Dermis lymphatic vessel endothelial cell (primary cell): ENCODE measurements around the gene RBM12. TPM values are rescaled to one million over a fixed set of nuclear protein-coding genes. Genes with fewer than 3 reads are reported as not detected.

Experiments used
- total RNA-seq: library from RNA; depleted of rRNA; stranded (reverse); fragments of >200 nt; gene quantifications from 2 replicates; pipeline ENCODE4 v1.2.1, GENCODE V29; 2014

Gene RBM12
- total RNA-seq, result 43.7 and 55.0 TPM in 2 replicates

GRCh38 chr20:35664466-35665206 lies at the start of gene RBM12, which contains the start of gene CPNE1:
TSS of gene RBM12 (minus strand) at chr20:35664900. CDS start at chr20:35655322, 9,578 bp downstream.
TSS of gene CPNE1 (minus strand) at chr20:35664900. CDS start at chr20:35632923, 31,977 bp downstream.

DNA sequence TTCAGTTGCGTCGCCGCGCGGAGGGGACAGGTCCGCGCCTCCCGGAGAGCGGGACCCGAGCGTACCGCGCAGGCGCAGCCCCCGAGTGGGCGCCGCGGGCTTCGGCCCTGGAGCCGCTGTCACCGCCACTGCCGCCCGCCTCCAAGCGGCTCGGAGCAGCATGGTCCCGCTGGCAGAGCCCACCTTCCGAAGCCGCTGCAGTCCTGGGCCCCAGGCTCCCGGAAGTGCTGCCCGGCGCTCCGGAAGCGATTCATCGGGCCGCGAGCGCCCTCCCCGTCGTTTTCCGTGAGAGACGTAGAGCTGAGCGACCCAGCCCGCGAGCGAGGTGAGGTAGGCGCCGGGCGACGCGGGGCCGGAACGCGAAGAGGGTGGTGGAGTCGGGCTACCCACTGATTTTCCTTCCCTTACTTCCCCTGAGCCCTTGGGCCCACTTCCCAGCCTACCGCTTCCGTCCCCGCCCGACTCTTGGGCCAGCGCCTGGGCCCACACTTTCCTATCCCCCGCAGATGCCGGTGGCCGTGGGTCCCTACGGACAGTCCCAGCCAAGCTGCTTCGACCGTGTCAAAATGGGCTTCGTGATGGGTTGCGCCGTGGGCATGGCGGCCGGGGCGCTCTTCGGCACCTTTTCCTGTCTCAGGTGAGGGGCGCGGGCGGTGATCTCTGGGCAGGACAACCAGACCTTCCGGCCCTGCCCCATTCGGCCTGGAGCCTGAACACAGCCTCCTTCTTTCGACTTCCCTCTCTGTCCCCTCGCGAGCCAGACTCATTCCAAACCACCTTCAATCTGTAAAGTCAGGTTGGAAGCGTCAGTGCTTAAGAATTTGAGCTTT lies 34.6 kb upstream of the RBM12 start, which contains the start of the genes NFS1 and ROMO1:
Gene NFS1 (minus strand): TSS at position 226 of the 830 bp plus-strand sequence. CDS start 64 bp downstream, at position 162.
Gene ROMO1 (plus strand): TSS at position 279 of the 830 bp plus-strand sequence. CDS start 228 bp downstream, at position 507.

DNA sequence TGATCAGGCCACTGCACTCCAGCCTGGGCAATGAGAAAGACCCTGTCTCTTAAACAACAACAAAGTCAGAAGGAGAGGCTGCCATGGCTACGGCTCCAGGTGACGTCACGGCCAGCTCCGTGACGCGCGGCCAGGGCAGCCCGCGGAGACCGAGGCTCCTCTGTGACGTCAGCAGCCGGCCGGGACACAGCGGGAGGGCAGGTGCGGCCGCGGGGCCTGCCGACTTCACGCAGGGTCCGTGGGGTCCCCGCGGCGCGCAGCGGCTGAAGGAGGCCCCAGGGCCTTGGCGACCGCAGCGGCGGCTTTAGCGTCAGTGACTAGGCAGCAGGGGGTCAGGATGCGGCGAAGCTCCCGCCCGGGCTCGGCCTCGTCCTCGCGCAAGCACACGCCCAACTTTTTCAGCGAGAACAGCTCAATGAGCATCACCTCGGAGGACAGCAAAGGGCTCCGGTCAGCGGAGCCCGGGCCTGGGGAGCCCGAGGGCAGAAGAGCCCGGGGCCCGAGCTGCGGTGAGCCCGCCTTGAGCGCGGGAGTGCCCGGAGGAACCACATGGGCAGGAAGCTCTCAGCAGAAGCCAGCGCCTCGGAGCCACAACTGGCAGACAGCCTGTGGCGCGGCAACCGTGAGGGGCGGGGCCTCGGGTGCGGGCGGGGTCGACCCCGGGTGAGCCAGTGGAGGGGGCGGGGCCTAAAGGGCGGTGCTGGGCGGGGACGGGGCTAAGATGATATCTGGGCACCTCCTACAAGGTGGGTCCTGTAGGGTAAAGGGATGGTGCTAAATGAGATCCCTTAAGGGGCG lies 48.8 kb downstream of the RBM12 start, which contains the start of gene SPAG4:
Gene SPAG4 (plus strand): TSS at position 163 of the 798 bp plus-strand sequence. CDS start 175 bp downstream, at position 338.

Other genes with a start within 250 kb of the RBM12 start
- gene GDF5, start 226.7 kb downstream of the RBM12 start, total RNA-seq, result not detected in 2 replicates
- gene CEP250, start 209.3 kb downstream of the RBM12 start, total RNA-seq, result 10.2 and 17.3 TPM in 2 replicates
- not detected in 2 replicates for gene C20orf173, start 135.2 kb downstream of the RBM12 start, total RNA-seq
- gene ERGIC3, start 122.8 kb downstream of the RBM12 start, total RNA-seq, result 358 and 363 TPM in 2 replicates
- gene SPAG4, start 49.1 kb downstream of the RBM12 start, total RNA-seq, result 14.5 and 21.6 TPM in 2 replicates
- gene CPNE1, start within 50 bp of the RBM12 start, total RNA-seq, result 83.7 and 123 TPM in 2 replicates
- gene NFS1, start 34.5 kb upstream of the RBM12 start, total RNA-seq, result 6.5 and 15.7 TPM in 2 replicates
- gene ROMO1, start 34.5 kb upstream of the RBM12 start, total RNA-seq, result 191 and 337 TPM in 2 replicates
- 251 and 349 TPM in 2 replicates for gene RBM39, start 77.4 kb upstream of the RBM12 start, total RNA-seq
- 24.8 and 24.9 TPM in 2 replicates for gene PHF20, start 107.1 kb upstream of the RBM12 start, total RNA-seq